ENCODE results near the gene SERPIND1.

Gene SERPIND1

GRCh38 chr22:20779014-20779817 lies 5.3 kb downstream of the SERPIND1 start:
- TF ChIP-seq CTCF (conservative IDR thresholded peaks at IDR 0.05; ENCODE audit: low read length): no peak
- no peak for DNase-seq (ENCODE audit: low read depth)
- H3K4me3 ChIP-seq (ENCODE audit: low read length): no peak overlapping the region

GRCh38 chr22:20779818-20780158 lies 5.9 kb downstream of the SERPIND1 start:
- no peak overlapping the region for H3K4me3 ChIP-seq (ENCODE audit: low read length)
- no peak for TF ChIP-seq CTCF (conservative IDR thresholded peaks at IDR 0.05; ENCODE audit: low read length)
- DNase-seq (ENCODE audit: low read depth): no peak

- DNase-seq (ENCODE audit: low read depth): peak; percentile 15
- H3K4me3 ChIP-seq (ENCODE audit: low read length): no peak overlapping the region
- no peak for TF ChIP-seq CTCF (conservative IDR thresholded peaks at IDR 0.05; ENCODE audit: low read length)
These were observed 7.5 kb downstream of the SERPIND1 start for GRCh38 chr22:20781272-20781990.

GRCh38 chr22:20782083-20782482 lies 8.2 kb downstream of the SERPIND1 start:
- TF ChIP-seq CTCF (conservative IDR thresholded peaks at IDR 0.05; ENCODE audit: low read length): no peak
- H3K4me3 ChIP-seq (ENCODE audit: low read length): no peak overlapping the region
- DNase-seq (ENCODE audit: low read depth): no peak

GRCh38 chr22:20782596-20783299 lies 8.8 kb downstream of the SERPIND1 start:
- no peak overlapping the region for H3K4me3 ChIP-seq (ENCODE audit: low read length)
- peak; percentile 13 for DNase-seq (ENCODE audit: low read depth)
- TF ChIP-seq CTCF (conservative IDR thresholded peaks at IDR 0.05; ENCODE audit: low read length): no peak

- DNase-seq (ENCODE audit: low read depth): no peak
- TF ChIP-seq CTCF (conservative IDR thresholded peaks at IDR 0.05; ENCODE audit: low read length): no peak
- H3K4me3 ChIP-seq (ENCODE audit: low read length): no peak overlapping the region
These were observed 9.4 kb downstream of the SERPIND1 start for GRCh38 chr22:20783300-20783673.

All from AG10803 (cell line).